Stimulated activated CD8-positive, alpha-beta memory T cell treated with anti-CD3 and anti-CD28 coated beads, Interleukin-12 subunit alpha, Interleukin-12 subunit beta, amount 100 ng/mL, for 24 hours (primary cell): Measurements from ENCODE around the gene FILIP1.
A peak's percentile ranks its signal among the peaks of the same experiment; 100 is the strongest.

Experiments used
- DNase-seq: peaks from one replicate; pipeline ENCODE4 v3.0.0-alpha.2; 2020; ENCODE audit errors: extremely low read depth

Gene FILIP1

DNA sequence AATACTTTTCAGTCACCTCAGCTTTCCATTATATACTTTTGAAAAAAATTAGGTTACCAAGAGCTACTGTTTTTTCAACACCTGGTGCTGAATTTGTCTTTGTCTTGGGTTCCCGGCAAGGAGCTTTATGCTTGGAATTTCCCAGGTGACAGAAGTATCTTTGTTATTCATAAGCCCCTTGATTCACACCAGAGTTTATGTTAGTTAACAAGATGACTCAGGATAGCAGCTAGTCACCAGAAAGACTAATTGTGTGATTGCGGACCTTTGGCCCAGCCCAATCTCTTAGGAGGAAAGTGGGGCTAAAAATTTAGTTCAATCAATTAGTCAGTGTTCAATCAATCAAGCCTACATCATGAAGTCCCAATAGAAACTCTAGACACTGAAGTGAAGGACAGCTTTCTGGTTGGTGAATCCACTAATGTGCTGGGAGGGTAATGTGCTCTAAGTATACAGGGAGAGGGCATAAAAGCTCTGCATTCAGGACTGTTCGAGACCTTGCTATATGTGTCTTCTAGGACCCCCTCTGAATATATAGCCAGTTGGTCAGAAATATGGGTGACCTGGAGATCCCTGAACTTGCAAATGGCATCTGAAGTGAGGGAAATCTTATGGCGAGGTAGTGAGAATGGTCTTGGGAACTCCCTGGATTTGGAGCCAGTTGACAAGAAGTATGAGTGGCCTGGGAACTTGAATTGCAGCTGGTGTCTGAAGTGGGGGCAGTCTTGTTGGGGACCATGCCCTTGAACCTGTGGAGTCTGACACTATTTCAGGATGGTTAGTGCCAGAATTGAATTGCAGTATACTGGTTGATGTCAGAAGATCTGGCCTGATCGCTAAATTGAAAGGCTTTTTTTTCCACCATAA, 225.2 kb downstream of the FILIP1 start:
- no peak for DNase-seq

DNA sequence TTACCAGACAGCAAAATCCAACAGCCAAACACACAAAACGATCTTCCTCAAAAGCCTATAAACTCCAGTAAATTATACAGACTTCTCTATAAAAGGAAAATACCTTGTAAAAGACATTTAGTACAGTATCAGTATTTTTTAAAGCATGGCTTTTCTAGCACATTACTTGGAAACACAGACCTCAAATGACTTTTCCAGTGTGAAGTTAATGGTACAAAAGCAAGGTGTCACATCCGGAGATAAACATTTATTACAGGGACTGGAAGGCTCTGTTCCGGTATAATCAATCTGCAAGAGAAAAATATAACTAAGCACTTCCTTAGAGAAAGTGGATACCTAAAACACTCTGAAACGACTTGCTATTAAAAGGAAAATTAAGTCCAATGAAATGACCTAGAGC, 226.1 kb downstream of the FILIP1 start:
- DNase-seq, result no peak

- DNase-seq, result no peak
These were observed 226.8 kb downstream of the FILIP1 start for GRCh38 chr6:75266716-75267291.

- DNase-seq, result no peak
These were observed 230.2 kb downstream of the FILIP1 start for GRCh38 chr6:75263401-75263750.

GRCh38 chr6:75262716-75263400, 230.7 kb downstream of the FILIP1 start:
- no peak for DNase-seq

GRCh38 chr6:75261299-75261698, 232.3 kb downstream of the FILIP1 start:
- no peak for DNase-seq

DNA sequence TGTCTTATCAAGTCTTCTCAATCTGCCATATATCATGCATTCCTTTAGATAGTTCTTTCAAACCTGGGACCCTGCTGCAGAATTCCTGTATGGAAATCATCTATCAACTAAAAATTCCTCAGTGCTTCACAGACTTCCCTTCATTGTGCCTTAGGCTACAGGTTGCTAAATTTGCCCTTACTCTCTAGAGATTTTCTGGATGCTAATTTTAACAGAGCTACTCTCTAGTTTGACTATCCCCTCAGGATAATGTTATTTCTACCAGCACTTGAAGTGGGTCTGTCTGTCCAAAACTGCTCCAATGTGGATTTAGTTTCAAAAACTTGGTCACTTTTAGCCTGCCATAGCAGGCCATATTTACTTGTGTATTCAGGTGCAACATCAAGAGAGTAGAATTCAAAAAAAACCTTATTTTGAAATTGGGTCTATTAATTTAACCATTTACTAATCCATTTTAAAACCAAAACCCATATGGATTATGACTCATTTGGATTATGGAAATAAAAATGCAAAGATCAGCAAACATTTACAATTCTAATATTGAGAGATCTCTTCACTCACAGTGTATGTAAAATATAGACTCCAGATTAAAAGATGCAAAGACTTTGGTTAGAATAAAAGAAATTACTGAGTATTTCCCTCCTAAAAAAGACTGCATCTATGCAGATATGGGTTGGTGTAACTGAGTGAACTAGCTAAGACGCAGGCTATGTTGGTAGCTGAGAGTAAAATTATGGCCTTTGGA, 236.1 kb downstream of the FILIP1 start:
- DNase-seq, result no peak

DNA sequence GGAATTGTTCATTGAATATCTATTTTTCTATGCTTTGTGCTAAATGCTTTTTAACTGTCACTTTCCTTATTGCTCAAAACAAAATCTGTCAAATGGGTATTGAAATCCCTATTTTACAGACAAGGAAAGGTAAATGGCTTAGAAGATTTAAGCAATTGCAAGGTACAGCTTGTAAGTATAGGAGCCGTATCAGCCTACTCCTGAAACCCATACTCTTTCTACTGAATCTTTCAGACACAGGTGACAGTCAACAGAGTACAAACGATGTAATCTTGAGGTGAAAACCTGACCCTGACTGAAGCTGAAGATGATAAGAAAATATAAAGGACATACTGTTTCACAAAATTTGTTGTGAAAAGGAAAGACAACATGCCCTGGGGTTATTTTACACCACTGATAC, 243.0 kb downstream of the FILIP1 start:
- no peak for DNase-seq

- no peak for DNase-seq
These were observed 243.8 kb downstream of the FILIP1 start for GRCh38 chr6:75249837-75250236.

DNA sequence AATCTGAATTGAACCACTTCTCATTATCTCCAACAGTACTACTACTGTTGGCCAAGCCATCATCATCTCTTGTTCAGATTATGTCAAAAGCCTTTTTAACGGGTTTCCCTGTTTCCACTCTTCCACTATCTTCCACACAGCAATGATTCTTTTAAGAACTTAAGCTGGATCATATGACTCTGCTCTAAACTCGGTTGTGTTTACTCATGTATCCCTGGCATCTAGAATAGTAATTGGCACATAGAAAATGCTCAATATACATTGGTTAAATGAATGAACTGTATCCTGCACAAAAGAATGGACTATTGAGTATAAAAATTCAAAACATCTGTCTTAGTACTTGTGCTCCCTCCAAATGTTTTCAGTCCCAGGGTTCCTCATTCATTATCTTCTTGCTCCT, 247.2 kb downstream of the FILIP1 start:
- DNase-seq, result no peak

GRCh38 chr6:75244063-75244584, 249.5 kb downstream of the FILIP1 start:
- no peak for DNase-seq

GRCh38 chr6:75243333-75244062, 250.1 kb downstream of the FILIP1 start, which contains the start of gene COX7A2:
TSS of gene COX7A2 (minus strand) at chr6:75243801. CDS start at chr6:75243734, 67 bp downstream.
- peak; percentile 60 for DNase-seq
